Smooth muscle cell (in vitro differentiated cells): Measurements from ENCODE around the gene EYS. TPM values are rescaled to one million over a fixed set of nuclear protein-coding genes. Genes with fewer than 3 reads are reported as not detected.

Experiments
- DNase-seq: peaks from one replicate; lab custom pipeline; 2025; ENCODE audit not compliant: unreplicated experiment; lab: John Stamatoyannopoulos, UW
- H2AFZ ChIP-seq: fragments of 200-600 bp; sonication (generic); 2 replicates; pipeline ENCODE4 v1.6.0; 2016; ENCODE audit warnings: antibody characterized with exemption, low read depth, mild to moderate bottlenecking
- H3F3A ChIP-seq: fragments of 200-600 bp; sonication (generic); 2 replicates; pipeline ENCODE4 v1.6.0; 2017; ENCODE audit warnings: antibody characterized with exemption, low read depth
- H3K27ac ChIP-seq: fragments of 200-600 bp; sonication (generic); 2 replicates; pipeline ENCODE4 v1.5.1; 2016; ENCODE audit warnings: low read depth, mild to moderate bottlenecking
- H3K27me3 ChIP-seq: fragments of 200-600 bp; sonication (generic); 2 replicates; pipeline ENCODE4 v1.6.1; 2016; ENCODE audit warnings: low read depth, mild to moderate bottlenecking
- H3K36me3 ChIP-seq: fragments of 200-600 bp; sonication (generic); 2 replicates; pipeline ENCODE4 v1.5.1; 2016; ENCODE audit warnings: low read depth
- H3K4me1 ChIP-seq: fragments of 200-600 bp; sonication (generic); 2 replicates; pipeline ENCODE4 v1.5.1; 2016; ENCODE audit warnings: low read depth
- H3K4me2 ChIP-seq: fragments of 200-600 bp; sonication (generic); 2 replicates; pipeline ENCODE4 v1.6.0; 2016; ENCODE audit warnings: mild to moderate bottlenecking
- H3K4me3 ChIP-seq: fragments of 200-600 bp; sonication (generic); 2 replicates; pipeline ENCODE4 v1.5.1; 2016; ENCODE audit warnings: mild to moderate bottlenecking
- H3K79me2 ChIP-seq: fragments of 200-600 bp; sonication (generic); 2 replicates; pipeline ENCODE4 v1.6.0; 2016; ENCODE audit warnings: low read depth, mild to moderate bottlenecking
- H3K9ac ChIP-seq: fragments of 200-600 bp; sonication (generic); 2 replicates; pipeline ENCODE4 v1.6.0; 2016; ENCODE audit warnings: low read depth
- H3K9me3 ChIP-seq: fragments of 200-600 bp; sonication (generic); replicated peaks from 2 replicates; pipeline ENCODE4 v1.5.1; 2016; ENCODE audit warnings: low read depth
- H4K20me1 ChIP-seq: fragments of 200-600 bp; sonication (generic); 2 replicates; pipeline ENCODE4 v1.6.0; 2016; ENCODE audit warnings: low read depth
- WGBS: methylation state at CpG from one replicate; pipeline ENCODE4 v1.1.7; 2016; ENCODE audit warnings: low lambda C conversion rate; 5-methylcytosine and 5-hydroxymethylcytosine counted together
- polyA plus RNA-seq: library from polyadenylated mRNA; unstranded; fragments of >200 nt; fragmentation: Nextera tagmentation; extraction: Ambion mirVana; gene quantifications from 2 replicates; pipeline ENCODE4 v1.2.1, GENCODE V29; 2016
- total RNA-seq: library from RNA; depleted of rRNA; stranded (reverse); fragments of >200 nt; gene quantifications from 2 replicates; pipeline ENCODE4 v1.2.3, GENCODE V29; 2014
- TF ChIP-seq, protein P1 (sequence below): fragments of 200-600 bp; sonication (generic); IDR thresholded peaks from 2 replicates; pipeline ENCODE4 v1.5.1; 2017; ENCODE audit warnings: borderline replicate concordance, mild to moderate bottlenecking, antibody characterized with exemption; ENCODE audit not compliant: insufficient read depth, poor library complexity, severe bottlenecking

Gene EYS
- total and polyA plus RNA-seq, 2 experiments from 2014 or later, result 0.07 to 0.18 TPM

DNA sequence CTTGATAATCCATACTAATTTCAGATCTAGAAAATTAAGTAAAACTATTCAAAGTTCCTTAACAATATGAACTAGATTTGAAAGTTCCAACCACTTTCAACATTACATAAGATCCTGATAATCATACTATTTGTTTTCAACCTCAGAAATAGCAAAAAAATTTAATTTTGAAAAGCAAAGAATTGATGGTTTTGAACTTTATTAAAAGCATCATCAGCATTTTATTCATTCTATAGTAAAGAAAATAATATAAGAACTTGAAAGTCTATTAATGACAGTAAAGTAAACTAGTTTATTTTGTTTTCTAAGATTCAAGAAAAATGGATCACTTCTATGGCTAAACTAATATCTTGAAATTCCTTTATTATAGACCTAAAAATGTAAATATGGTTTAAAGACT lies 26.8 kb downstream of the EYS start:
- H3K4me1 ChIP-seq, result no peaks in the 10 kb centered on the region
- H3F3A ChIP-seq, result no peaks in the 10 kb centered on the region
- H3K79me2 ChIP-seq, result no peaks in the 10 kb centered on the region
- no peaks in the 10 kb centered on the region for H3K27me3 ChIP-seq
- no peaks in the 10 kb centered on the region for H3K36me3 ChIP-seq
- H3K27ac ChIP-seq, result no peak overlapping the region
- no peak overlapping the region for H3K9ac ChIP-seq
- H3K4me2 ChIP-seq, result no peak overlapping the region
- H4K20me1 ChIP-seq, result no peaks in the 10 kb centered on the region
- no peak overlapping the region for H2AFZ ChIP-seq
- peaks cover 3% of the 10 kb centered on the region for H3K9me3 ChIP-seq
- TF ChIP-seq, protein P1, sequence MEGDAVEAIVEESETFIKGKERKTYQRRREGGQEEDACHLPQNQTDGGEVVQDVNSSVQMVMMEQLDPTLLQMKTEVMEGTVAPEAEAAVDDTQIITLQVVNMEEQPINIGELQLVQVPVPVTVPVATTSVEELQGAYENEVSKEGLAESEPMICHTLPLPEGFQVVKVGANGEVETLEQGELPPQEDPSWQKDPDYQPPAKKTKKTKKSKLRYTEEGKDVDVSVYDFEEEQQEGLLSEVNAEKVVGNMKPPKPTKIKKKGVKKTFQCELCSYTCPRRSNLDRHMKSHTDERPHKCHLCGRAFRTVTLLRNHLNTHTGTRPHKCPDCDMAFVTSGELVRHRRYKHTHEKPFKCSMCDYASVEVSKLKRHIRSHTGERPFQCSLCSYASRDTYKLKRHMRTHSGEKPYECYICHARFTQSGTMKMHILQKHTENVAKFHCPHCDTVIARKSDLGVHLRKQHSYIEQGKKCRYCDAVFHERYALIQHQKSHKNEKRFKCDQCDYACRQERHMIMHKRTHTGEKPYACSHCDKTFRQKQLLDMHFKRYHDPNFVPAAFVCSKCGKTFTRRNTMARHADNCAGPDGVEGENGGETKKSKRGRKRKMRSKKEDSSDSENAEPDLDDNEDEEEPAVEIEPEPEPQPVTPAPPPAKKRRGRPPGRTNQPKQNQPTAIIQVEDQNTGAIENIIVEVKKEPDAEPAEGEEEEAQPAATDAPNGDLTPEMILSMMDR, result no peak
- H3K4me3 ChIP-seq, result no peak overlapping the region
- no peak for DNase-seq

DNA sequence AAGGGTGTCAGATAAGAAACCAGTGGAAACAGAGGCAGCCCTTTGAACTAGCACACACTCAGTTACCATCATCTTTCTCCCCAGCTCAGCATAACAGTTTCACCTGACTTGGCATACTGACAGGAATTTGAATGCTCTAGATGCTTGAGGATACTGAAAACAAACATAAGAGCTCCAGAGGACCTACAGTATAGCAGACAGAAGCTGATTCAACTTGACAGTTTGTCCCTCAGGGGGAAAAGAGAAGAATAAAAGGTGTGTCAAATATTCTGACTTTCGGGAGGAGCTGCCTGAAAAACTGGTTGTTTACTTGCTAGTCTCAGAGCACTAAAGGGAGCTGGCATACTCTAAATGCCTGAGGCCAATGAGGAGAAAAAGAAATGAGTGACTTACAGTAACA lies 35.1 kb downstream of the EYS start:
- TF ChIP-seq, protein P1, result no peak
- H3K4me3 ChIP-seq, result no peak overlapping the region
- no peak overlapping the region for H3K4me2 ChIP-seq
- no peaks in the 10 kb centered on the region for H3F3A ChIP-seq
- WGBS, result 42% methylated on average over 1 of the region's 1 CpG
- H2AFZ ChIP-seq, result no peak overlapping the region
- H3K4me1 ChIP-seq, result no peaks in the 10 kb centered on the region
- no peak overlapping the region for H3K9ac ChIP-seq
- no peaks in the 10 kb centered on the region for H4K20me1 ChIP-seq
- H3K79me2 ChIP-seq, result no peaks in the 10 kb centered on the region
- no peak for DNase-seq
- H3K36me3 ChIP-seq, result no peaks in the 10 kb centered on the region
- H3K27me3 ChIP-seq, result no peaks in the 10 kb centered on the region
- H3K9me3 ChIP-seq, result peaks cover 8% of the 10 kb centered on the region
- H3K27ac ChIP-seq, result no peak overlapping the region

DNA sequence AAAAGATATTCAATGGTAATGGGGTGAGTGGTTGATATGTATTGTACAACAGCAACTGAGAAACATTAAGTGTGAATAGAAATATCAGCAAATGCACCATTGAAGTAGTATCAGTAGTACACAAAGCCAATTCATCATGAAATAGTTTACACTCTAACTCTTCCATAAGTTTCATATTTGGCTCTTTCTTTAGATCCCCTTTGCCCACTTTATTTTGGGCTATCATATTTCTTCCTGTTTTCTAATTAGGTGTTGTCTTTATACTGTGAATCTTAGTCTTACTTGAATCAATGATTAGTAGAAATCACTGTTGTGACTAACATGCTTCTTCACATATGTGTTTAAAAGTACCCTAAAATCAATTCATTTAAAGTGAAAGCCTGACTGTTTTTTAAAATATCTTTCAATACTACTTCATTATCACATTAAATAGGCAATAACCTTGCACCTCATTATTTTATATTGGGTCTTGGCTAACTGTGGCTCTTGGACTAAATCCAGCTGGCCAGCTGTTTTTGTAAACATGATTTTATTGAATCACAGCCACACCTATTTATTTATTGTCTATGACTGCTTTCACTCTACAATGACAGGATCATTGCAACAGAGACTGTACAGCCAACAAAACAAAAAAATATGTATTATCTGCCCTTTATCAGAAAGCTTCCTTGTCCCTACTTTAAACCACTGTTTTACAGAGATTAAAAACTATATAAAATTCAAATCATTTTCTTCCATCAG lies 38.9 kb downstream of the EYS start:
- Histone ChIP-seq H3K4me2 (no peak overlapping the region), H4K20me1 (no peaks in the 10 kb centered on the region), H3K79me2 (no peaks in the 10 kb centered on the region), H3F3A (no peaks in the 10 kb centered on the region), H3K4me1 (no peaks in the 10 kb centered on the region), H3K27me3 (no peaks in the 10 kb centered on the region), H3K9ac (no peak overlapping the region), H3K36me3 (no peaks in the 10 kb centered on the region), H3K4me3 (no peak overlapping the region), H3K27ac (no peak overlapping the region), H2AFZ (no peak overlapping the region), H3K9me3 (no peaks in the 10 kb centered on the region)
- TF ChIP-seq, protein P1, result no peak
- no peak for DNase-seq

DNA sequence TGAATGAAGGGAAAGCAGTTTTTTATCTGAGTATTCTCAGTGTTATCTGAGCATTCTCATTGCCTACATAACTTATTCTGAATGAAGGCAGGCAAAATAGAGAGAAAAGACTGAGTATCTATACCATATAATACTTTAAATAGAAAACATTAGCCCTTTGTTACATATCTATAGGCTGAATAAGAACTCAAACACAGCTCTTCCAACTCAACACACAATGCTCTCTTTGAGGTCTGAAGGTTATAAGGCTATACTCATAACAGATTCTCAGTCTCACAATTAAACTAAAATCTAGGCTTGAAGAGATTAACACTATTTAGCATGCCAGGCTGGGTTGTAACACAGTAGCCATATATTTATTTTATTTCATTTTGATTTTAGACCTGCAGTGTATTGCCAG lies 56.9 kb downstream of the EYS start:
- Histone ChIP-seq H3K4me2 (no peak overlapping the region), H3K27ac (no peak overlapping the region), H3K9ac (no peak overlapping the region), H3K79me2 (no peaks in the 10 kb centered on the region), H3K36me3 (no peaks in the 10 kb centered on the region), H3K9me3 (no peaks in the 10 kb centered on the region), H2AFZ (peak overlapping the region; percentile 10), H3F3A (no peaks in the 10 kb centered on the region), H3K4me1 (no peaks in the 10 kb centered on the region), H4K20me1 (no peaks in the 10 kb centered on the region), H3K27me3 (no peaks in the 10 kb centered on the region), H3K4me3 (no peak overlapping the region)
- TF ChIP-seq, protein P1, result no peak
- no peak for DNase-seq
